SU-DHL-6 (cell line): Measurements from ENCODE around the gene OTUD1.

ENCODE experiments used
- H2AFZ ChIP-seq: fragments of 200-600 bp; sonication (generic); 2 replicates; pipeline ENCODE4 v1.6.1; 2014; ENCODE audit warnings: low read depth, mild to moderate bottlenecking, moderate library complexity, mixed read lengths, antibody characterized with exemption, low read length; ENCODE audit not compliant: severe bottlenecking
- H3F3A ChIP-seq: fragments of 200-600 bp; shearing (Covaris generic); 2 replicates; pipeline ENCODE4 v1.6.0; 2016; ENCODE audit warnings: antibody characterized with exemption, mild to moderate bottlenecking; ENCODE audit not compliant: insufficient read depth
- H3K27ac ChIP-seq: fragments of 200-600 bp; sonication (generic); 2 replicates; pipeline ENCODE4 v1.5.1; 2016; ENCODE audit warnings: low read depth, mild to moderate bottlenecking, low read length, moderate library complexity, mixed read lengths
- H3K27me3 ChIP-seq: fragments of 200-600 bp; sonication (generic), shearing (Covaris generic); 2 replicates; pipeline ENCODE4 v1.6.0; 2014; ENCODE audit warnings: mild to moderate bottlenecking, low read length
- H3K36me3 ChIP-seq: fragments of 200-600 bp; sonication (generic); 2 replicates; pipeline ENCODE4 v1.6.1; 2014; ENCODE audit warnings: mild to moderate bottlenecking, low read length, mixed read lengths
- H3K4me2 ChIP-seq: fragments of 300-600, 200-600 bp; shearing (Covaris generic), sonication (generic); 2 replicates; pipeline ENCODE4 v1.6.0; 2014; ENCODE audit warnings: low read length, low read depth, mild to moderate bottlenecking; ENCODE audit not compliant: poor library complexity, severe bottlenecking
- H3K4me3 ChIP-seq: fragments of 200-600 bp; sonication (generic); 2 replicates; pipeline ENCODE4 v1.5.1; 2014; ENCODE audit warnings: antibody characterized with exemption, low read length, mild to moderate bottlenecking, mixed read lengths; ENCODE audit not compliant: insufficient read depth, poor library complexity, severe bottlenecking
- H3K79me2 ChIP-seq: fragments of 200-600 bp; sonication (generic); 2 replicates; pipeline ENCODE4 v1.6.1; 2014; ENCODE audit warnings: mild to moderate bottlenecking, low read length, moderate library complexity; ENCODE audit not compliant: insufficient read depth
- H3K9ac ChIP-seq: fragments of 200-600 bp; sonication (generic); 2 replicates; pipeline ENCODE4 v1.7.0; 2014; ENCODE audit warnings: mild to moderate bottlenecking, low read length
- H3K9me2 ChIP-seq: fragments of 200-600 bp; sonication (generic); replicated peaks from 2 replicates; pipeline ENCODE4 v1.6.1; 2014; ENCODE audit warnings: low read length; ENCODE audit not compliant: insufficient read depth
- H3K9me3 ChIP-seq: fragments of 200-600 bp; sonication (generic); 2 replicates; pipeline ENCODE4 v1.6.1; 2014; ENCODE audit warnings: low read length, mixed read lengths; ENCODE audit not compliant: insufficient read depth
- H4K20me1 ChIP-seq: fragments of 200-600 bp; sonication (generic); 2 replicates; pipeline ENCODE4 v1.6.1; 2014; ENCODE audit warnings: low read depth, mild to moderate bottlenecking, antibody characterized with exemption, low read length, moderate library complexity, mixed read lengths
- EZH2phosphoT487 ChIP-seq: fragments of 200-600 bp; sonication (generic), shearing (Covaris generic); conservative IDR thresholded peaks from 2 replicates; pipeline ENCODE4 v1.6.1; 2018; ENCODE audit warnings: mild to moderate bottlenecking, antibody characterized with exemption, low read length, moderate library complexity, mixed read lengths
- TF ChIP-seq, protein P1 (sequence below): fragments of 200-600 bp; sonication (generic); IDR thresholded peaks from one replicate; pipeline ENCODE4 v1.5.1; 2017; ENCODE audit warnings: antibody characterized with exemption, mild to moderate bottlenecking, low read length, moderate library complexity; ENCODE audit not compliant: insufficient read depth, poor library complexity, severe bottlenecking

The OTUD1 gene

DNA sequence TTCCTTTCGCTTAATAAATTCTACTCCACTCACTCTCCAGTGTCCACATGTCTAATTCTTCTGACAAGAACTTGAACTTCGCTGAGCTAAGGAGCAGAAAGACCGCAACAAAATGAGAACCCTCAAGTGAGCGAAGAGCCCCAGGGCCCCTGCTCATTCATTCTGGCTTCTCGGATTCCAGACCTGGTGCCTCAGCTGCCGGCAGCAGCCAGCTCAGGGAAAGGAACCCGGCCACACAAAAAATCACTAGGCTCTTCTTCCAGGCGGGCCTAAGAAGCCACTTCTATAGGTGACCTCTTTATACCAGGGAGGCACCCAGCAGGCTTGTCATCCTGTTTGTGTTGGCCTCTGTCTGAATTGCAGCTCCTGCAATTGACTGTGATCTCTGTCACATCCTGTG, 33.3 kb downstream of the OTUD1 start:
- H2AFZ ChIP-seq = no peak overlapping the region
- H3K4me2 ChIP-seq = no peak overlapping the region
- TF ChIP-seq, protein P1, sequence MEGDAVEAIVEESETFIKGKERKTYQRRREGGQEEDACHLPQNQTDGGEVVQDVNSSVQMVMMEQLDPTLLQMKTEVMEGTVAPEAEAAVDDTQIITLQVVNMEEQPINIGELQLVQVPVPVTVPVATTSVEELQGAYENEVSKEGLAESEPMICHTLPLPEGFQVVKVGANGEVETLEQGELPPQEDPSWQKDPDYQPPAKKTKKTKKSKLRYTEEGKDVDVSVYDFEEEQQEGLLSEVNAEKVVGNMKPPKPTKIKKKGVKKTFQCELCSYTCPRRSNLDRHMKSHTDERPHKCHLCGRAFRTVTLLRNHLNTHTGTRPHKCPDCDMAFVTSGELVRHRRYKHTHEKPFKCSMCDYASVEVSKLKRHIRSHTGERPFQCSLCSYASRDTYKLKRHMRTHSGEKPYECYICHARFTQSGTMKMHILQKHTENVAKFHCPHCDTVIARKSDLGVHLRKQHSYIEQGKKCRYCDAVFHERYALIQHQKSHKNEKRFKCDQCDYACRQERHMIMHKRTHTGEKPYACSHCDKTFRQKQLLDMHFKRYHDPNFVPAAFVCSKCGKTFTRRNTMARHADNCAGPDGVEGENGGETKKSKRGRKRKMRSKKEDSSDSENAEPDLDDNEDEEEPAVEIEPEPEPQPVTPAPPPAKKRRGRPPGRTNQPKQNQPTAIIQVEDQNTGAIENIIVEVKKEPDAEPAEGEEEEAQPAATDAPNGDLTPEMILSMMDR = no peak
- no peak for TF ChIP-seq EZH2phosphoT487
- H3K36me3 ChIP-seq = no peaks in the 10 kb centered on the region
- H3K27ac ChIP-seq = no peak overlapping the region
- no peak overlapping the region for H3K9ac ChIP-seq
- no peaks in the 10 kb centered on the region for H3K27me3 ChIP-seq
- H3K9me2 ChIP-seq = no peaks in the 10 kb centered on the region; the same call in 1 of the 2 replicates
- no peak overlapping the region for H3K4me3 ChIP-seq
- H3K9me3 ChIP-seq = no peaks in the 10 kb centered on the region
- no peaks in the 10 kb centered on the region for H3K79me2 ChIP-seq
- H4K20me1 ChIP-seq = no peaks in the 10 kb centered on the region
- no peaks in the 10 kb centered on the region for H3F3A ChIP-seq

- Histone ChIP-seq H3K27ac (no peak overlapping the region), H3K9me2 (no peaks in the 10 kb centered on the region; the same call in 1 of the 2 replicates), H3K9ac (no peak overlapping the region), H4K20me1 (no peaks in the 10 kb centered on the region), H3F3A (no peaks in the 10 kb centered on the region), H3K4me2 (no peak overlapping the region), H3K79me2 (no peaks in the 10 kb centered on the region), H2AFZ (no peak overlapping the region), H3K4me3 (no peak overlapping the region), H3K36me3 (no peaks in the 10 kb centered on the region), H3K9me3 (no peaks in the 10 kb centered on the region), H3K27me3 (no peaks in the 10 kb centered on the region)
- no peak for TF ChIP-seq EZH2phosphoT487
- TF ChIP-seq, protein P1 = no peak
These were observed 35.2 kb downstream of the OTUD1 start for GRCh38 chr10:23474081-23474480.

DNA sequence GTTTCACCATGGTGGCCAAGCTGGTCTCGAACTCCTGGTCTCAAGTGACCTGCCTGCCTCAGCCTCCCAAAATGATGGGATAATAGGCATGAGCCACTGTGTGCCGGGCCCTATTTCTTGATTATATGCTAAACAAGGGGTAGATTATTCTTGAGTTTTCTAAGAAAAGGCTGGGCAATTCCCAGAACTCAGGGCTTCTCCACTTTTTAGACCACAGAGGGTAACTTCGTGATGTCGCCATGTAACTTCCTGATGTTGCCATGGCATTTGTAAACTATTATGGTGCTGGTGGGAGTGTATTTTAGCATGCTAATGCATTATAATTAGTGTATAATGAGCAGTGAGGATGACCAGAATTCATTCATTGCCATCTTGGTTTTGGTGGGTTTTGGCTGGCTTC, 35.8 kb downstream of the OTUD1 start:
- no peak overlapping the region for H3K9ac ChIP-seq
- no peak overlapping the region for H3K4me2 ChIP-seq
- H3K79me2 ChIP-seq = no peaks in the 10 kb centered on the region
- H3K27ac ChIP-seq = no peak overlapping the region
- no peaks in the 10 kb centered on the region for H3K9me3 ChIP-seq
- H3F3A ChIP-seq = no peaks in the 10 kb centered on the region
- H3K4me3 ChIP-seq = no peak overlapping the region
- H3K9me2 ChIP-seq = no peaks in the 10 kb centered on the region; the same call in 1 of the 2 replicates
- no peaks in the 10 kb centered on the region for H3K27me3 ChIP-seq
- no peak overlapping the region for H2AFZ ChIP-seq
- no peaks in the 10 kb centered on the region for H3K36me3 ChIP-seq
- H4K20me1 ChIP-seq = no peaks in the 10 kb centered on the region
- no peak for TF ChIP-seq EZH2phosphoT487

DNA sequence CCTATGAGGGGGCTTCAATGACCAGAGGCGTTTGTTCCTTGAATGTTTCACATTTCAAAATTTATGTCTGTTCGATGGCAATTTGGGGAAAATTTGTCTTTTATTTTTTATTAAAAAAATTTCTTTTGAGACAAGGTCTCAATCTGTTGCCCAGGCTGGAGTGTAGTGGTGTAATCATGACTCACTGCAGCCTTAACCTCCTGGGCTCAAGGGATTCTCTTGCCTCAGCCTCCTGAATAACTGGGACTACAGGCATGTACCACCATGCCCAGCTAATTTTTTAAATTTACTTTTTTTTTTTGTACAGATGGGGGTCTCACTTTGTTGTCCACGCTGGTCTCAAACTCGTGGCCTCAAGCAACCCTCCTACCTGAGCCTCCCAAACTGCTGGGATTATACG, 39.7 kb downstream of the OTUD1 start:
- Histone ChIP-seq H3K36me3 (no peaks in the 10 kb centered on the region), H3K79me2 (no peaks in the 10 kb centered on the region), H3K9me2 (no peaks in the 10 kb centered on the region; the same call in 1 of the 2 replicates), H3K4me3 (no peak overlapping the region), H3K9ac (no peak overlapping the region), H4K20me1 (no peaks in the 10 kb centered on the region), H2AFZ (no peak overlapping the region), H3K27me3 (no peaks in the 10 kb centered on the region), H3K4me2 (no peak overlapping the region), H3F3A (no peaks in the 10 kb centered on the region), H3K27ac (no peak overlapping the region), H3K9me3 (no peaks in the 10 kb centered on the region)
- TF ChIP-seq, protein P1 = no peak
- no peak for TF ChIP-seq EZH2phosphoT487
